ENCODE data around the gene CD53.
"Not testable (repeated sequence)": the region's sequence is repeated elsewhere in the genome, so short reads cannot be mapped to it uniquely, and the experiment has no call there.

Gene CD53

GRCh38 chr1:110872745-110873720, at the start of gene CD53:
Gene CD53 (plus strand): TSS chr1:110873148. CDS start chr1:110891409, 18,261 bp downstream.
- Histone ChIP-seq H3K27ac (peak within 1 kb of the TSS; percentile 98), H3K4me1 (ENCODE audit: control insufficient read depth in 1 of 2, insufficient read depth in 1 of 2, low read depth in 1 of 2, low read length in 1 of 2) (peaks cover 47 to 51% of the 10 kb centered on the region in 2 experiments), H3K27me3 (no peaks in the 10 kb centered on the region), H3K9me3 (no peaks in the 10 kb centered on the region), H3K36me3 (peaks cover 11% of the 10 kb centered on the region), H3K4me3 (ENCODE audit: low read depth in 1 of 2, low read length in 1 of 2) (peak within 1 kb of the TSS; percentile 74 to 78)
- TF ChIP-seq CTCF (IDR thresholded peaks at IDR 0.05), result no peak

GRCh38 chr1:110824192-110824591, 48.8 kb upstream of the CD53 start:
- TF ChIP-seq CTCF (IDR thresholded peaks at IDR 0.05), result no peak
- H3K9me3 ChIP-seq, result no peaks in the 10 kb centered on the region
- H3K36me3 ChIP-seq, result no peaks in the 10 kb centered on the region
- no peak overlapping the region for H3K4me3 ChIP-seq (ENCODE audit: low read depth in 1 of 2, low read length in 1 of 2)
- H3K27ac ChIP-seq, result no peak overlapping the region
- H3K27me3 ChIP-seq, result no peaks in the 10 kb centered on the region
- H3K4me1 ChIP-seq (ENCODE audit: control insufficient read depth in 1 of 2, insufficient read depth in 1 of 2, low read depth in 1 of 2, low read length in 1 of 2), result no peaks in the 10 kb centered on the region

GRCh38 chr1:110829955-110830553, 42.9 kb upstream of the CD53 start:
- no peak overlapping the region for H3K27ac ChIP-seq
- H3K4me1 ChIP-seq (ENCODE audit: control insufficient read depth in 1 of 2, insufficient read depth in 1 of 2, low read depth in 1 of 2, low read length in 1 of 2), result no peaks in the 10 kb centered on the region
- no peaks in the 10 kb centered on the region for H3K27me3 ChIP-seq
- H3K36me3 ChIP-seq, result no peaks in the 10 kb centered on the region
- no peaks in the 10 kb centered on the region for H3K9me3 ChIP-seq
- peak; percentile 82 for TF ChIP-seq CTCF (IDR thresholded peaks at IDR 0.05)
- no peak overlapping the region for H3K4me3 ChIP-seq (ENCODE audit: low read depth in 1 of 2, low read length in 1 of 2)

- not testable (repeated sequence) for H3K9me3 ChIP-seq; H3K4me3 ChIP-seq (ENCODE audit: low read depth in 1 of 2, low read length in 1 of 2); H3K36me3 ChIP-seq; H3K4me1 ChIP-seq (ENCODE audit: control insufficient read depth in 1 of 2, insufficient read depth in 1 of 2, low read depth in 1 of 2, low read length in 1 of 2); H3K27ac ChIP-seq; H3K27me3 ChIP-seq
These were observed 39.2 kb upstream of the CD53 start for GRCh38 chr1:110833779-110834178.

- H3K9me3 ChIP-seq, result no peaks in the 10 kb centered on the region
- H3K36me3 ChIP-seq, result no peaks in the 10 kb centered on the region
- peaks cover 7% of the 10 kb centered on the region for H3K27me3 ChIP-seq
- H3K4me3 ChIP-seq (ENCODE audit: low read depth in 1 of 2, low read length in 1 of 2), result no peak overlapping the region
- H3K4me1 ChIP-seq (ENCODE audit: control insufficient read depth in 1 of 2, insufficient read depth in 1 of 2, low read depth in 1 of 2, low read length in 1 of 2), result no peaks in the 10 kb centered on the region
- no peak overlapping the region for H3K27ac ChIP-seq
- TF ChIP-seq CTCF (IDR thresholded peaks at IDR 0.05), result no peak
These were observed 26.1 kb upstream of the CD53 start for GRCh38 chr1:110846861-110847260.

- Histone ChIP-seq H3K36me3 (no peaks in the 10 kb centered on the region), H3K4me1 (ENCODE audit: control insufficient read depth in 1 of 2, insufficient read depth in 1 of 2, low read depth in 1 of 2, low read length in 1 of 2) (no peaks in the 10 kb centered on the region), H3K4me3 (ENCODE audit: low read depth in 1 of 2, low read length in 1 of 2) (no peak overlapping the region), H3K27me3 (peaks cover 18% of the 10 kb centered on the region), H3K9me3 (no peaks in the 10 kb centered on the region), H3K27ac (no peak overlapping the region)
- no peak for TF ChIP-seq CTCF (IDR thresholded peaks at IDR 0.05)
These were observed 22.8 kb upstream of the CD53 start for GRCh38 chr1:110850145-110850544.

All from neutrophil (primary cell).